Measurements from ENCODE around the gene APH1A. TPM values are rescaled to one million over a fixed set of nuclear protein-coding genes. Genes with fewer than 3 reads are reported as not detected.
"Not testable (repeated sequence)": the region's sequence is repeated elsewhere in the genome, so short reads cannot be mapped to it uniquely, and the experiment has no call there.

Gene APH1A
- polyA plus RNA-seq, 12 donors = 70.7 to 140 (median 106) TPM; not detected in 1

GRCh38 chr1:150280138-150280707 lies 11.4 kb upstream of the APH1A start:
- no peak for DNase-seq

GRCh38 chr1:150273311-150273710 lies 4.5 kb upstream of the APH1A start:
- no peak for DNase-seq

- no peak for DNase-seq
Measured at GRCh38 chr1:150271291-150271959, 2.6 kb upstream of the APH1A start.

GRCh38 chr1:150269451-150269850 lies 635 bp upstream of the APH1A start:
- no peak for DNase-seq

- no peak for DNase-seq
Measured at GRCh38 chr1:150268340-150268704, 494 bp downstream of the APH1A start.

GRCh38 chr1:150267896-150268295 lies 920 bp downstream of the APH1A start:
- no peak for DNase-seq

GRCh38 chr1:150263549-150263948 lies 5.3 kb downstream of the APH1A start:
- no peak for DNase-seq

GRCh38 chr1:150262388-150263320 lies 6.2 kb downstream of the APH1A start:
- DNase-seq = no peak

- no peak for DNase-seq
Measured at GRCh38 chr1:150261367-150261766, 7.4 kb downstream of the APH1A start.

GRCh38 chr1:150259758-150260669 lies 8.8 kb downstream of the APH1A start:
- DNase-seq = no peak

- no peak for DNase-seq
Measured at GRCh38 chr1:150259217-150259616, 9.6 kb downstream of the APH1A start.

GRCh38 chr1:150257624-150258585 lies 10.9 kb downstream of the APH1A start, which contains the start of gene CA14:
Gene CA14 (plus strand): TSS chr1:150257774. CDS start chr1:150258129, 355 bp downstream.
- DNase-seq = no peak

- DNase-seq = no peak
Measured at GRCh38 chr1:150256554-150257341, 12.1 kb downstream of the APH1A start.

GRCh38 chr1:150256198-150256553 lies 12.6 kb downstream of the APH1A start:
- DNase-seq = no peak

GRCh38 chr1:150249936-150250335 lies 18.9 kb downstream of the APH1A start:
- DNase-seq = no peak

GRCh38 chr1:150243003-150243402 lies 25.8 kb downstream of the APH1A start:
- DNase-seq = no peak

- DNase-seq = no peak
Measured at GRCh38 chr1:150237746-150238145, 31.1 kb downstream of the APH1A start.

GRCh38 chr1:150237176-150237575 lies 31.6 kb downstream of the APH1A start:
- not testable (repeated sequence) for DNase-seq

- DNase-seq = no peak
Measured at GRCh38 chr1:150236614-150237100, 32.2 kb downstream of the APH1A start.

Data from muscle of arm (tissue), 12 donors.